ENCODE results near the gene RAPGEF2. TPM values are rescaled to one million over a fixed set of nuclear protein-coding genes. Genes with fewer than 3 reads are reported as not detected.
"Not testable (repeated sequence)": the region's sequence is repeated elsewhere in the genome, so short reads cannot be mapped to it uniquely, and the experiment has no call there.

Gene RAPGEF2
- total RNA-seq, 1 experiment from 2014 or later, result 17.6 TPM

GRCh38 chr4:159378056-159378616 is 275.3 kb downstream of the RAPGEF2 start:
- POLR2A ChIA-PET, result interaction anchor here (0.7 kb wide), 1 partner anchor 29 kb away, joined by 3 read pairs; no protein-coding TSS in a partner anchor
- Histone ChIP-seq H3K27ac (ENCODE audit: low read length) (no peak overlapping the region), H3K27me3 (ENCODE audit: control insufficient read depth, insufficient read depth, low read length) (no peaks in the 10 kb centered on the region), H3K4me1 (ENCODE audit: control insufficient read depth, insufficient read depth, low read length) (no peaks in the 10 kb centered on the region), H3K4me3 (ENCODE audit: low read depth in 2 of 2, low read length in 2 of 2) (no peak overlapping the region), H3K36me3 (ENCODE audit: control insufficient read depth, insufficient read depth, low read length) (no peaks in the 10 kb centered on the region), H3K9me3 (ENCODE audit: control insufficient read depth, insufficient read depth, low read depth, low read length) (no peaks in the 10 kb centered on the region)
- TF ChIP-seq POLR2AphosphoS5 (IDR thresholded peaks at IDR 0.05; ENCODE audit: low read depth, low read length) (no peak), CTCF (IDR thresholded peaks at IDR 0.05) (no peak), SIN3A (IDR thresholded peaks at IDR 0.05; ENCODE audit: borderline replicate concordance, insufficient read depth, low read depth, low read length) (no peak), REST (IDR thresholded peaks at IDR 0.05; ENCODE audit: insufficient read depth in 1 of 2, low read depth in 2 of 2, low read length in 1 of 2) (no peak), TCF7L2 (IDR thresholded peaks at IDR 0.05; ENCODE audit: low read depth, low read length) (no peak)
- ATAC-seq (no peak), DNase-seq (ENCODE audit: low read depth, low spot score) (no peak)
- intact Hi-C loops (cut with micrococcal nuclease; ENCODE audit: unreplicated experiment), result no loop called here
- CTCF ChIA-PET, result no interaction called here
- BruUV-seq (replicated peaks), result no TSS peak
- in situ Hi-C loops (cut with HindIII; ENCODE audit: low pct_unique_long_range_greater_than_20kb, low sequenced_read_pairs), result no loop called here

GRCh38 chr4:159379064-159379463 is 276.2 kb downstream of the RAPGEF2 start:
- in situ Hi-C loops (cut with HindIII; ENCODE audit: low pct_unique_long_range_greater_than_20kb, low sequenced_read_pairs); BruUV-seq (replicated peaks); ATAC-seq; intact Hi-C loops (cut with micrococcal nuclease; ENCODE audit: unreplicated experiment); H3K4me1 ChIP-seq (ENCODE audit: control insufficient read depth, insufficient read depth, low read length); H3K27me3 ChIP-seq (ENCODE audit: control insufficient read depth, insufficient read depth, low read length); H3K9me3 ChIP-seq (ENCODE audit: control insufficient read depth, insufficient read depth, low read depth, low read length); DNase-seq (ENCODE audit: low read depth, low spot score); H3K4me3 ChIP-seq (ENCODE audit: low read depth in 2 of 2, low read length in 2 of 2); H3K36me3 ChIP-seq (ENCODE audit: control insufficient read depth, insufficient read depth, low read length); H3K27ac ChIP-seq (ENCODE audit: low read length); CTCF ChIA-PET: not testable (repeated sequence)
- POLR2A ChIA-PET, result interaction anchor here (0.7 kb wide), 1 partner anchor 29 kb away, joined by 3 read pairs; no protein-coding TSS in a partner anchor

- TF ChIP-seq SIN3A (IDR thresholded peaks at IDR 0.05; ENCODE audit: borderline replicate concordance, insufficient read depth, low read depth, low read length), result no peak
- intact Hi-C loops (cut with micrococcal nuclease; ENCODE audit: unreplicated experiment), result no loop called here
- BruUV-seq (replicated peaks), result no TSS peak
- H3K27ac ChIP-seq (ENCODE audit: low read length), result no peak overlapping the region
- ChIA-PET POLR2A (no interaction called here), CTCF (no interaction called here)
- DNase-seq (ENCODE audit: low read depth, low spot score), result no peak
- no peak overlapping the region for H3K4me3 ChIP-seq (ENCODE audit: low read depth in 2 of 2, low read length in 2 of 2)
- no peaks in the 10 kb centered on the region for H3K4me1 ChIP-seq (ENCODE audit: control insufficient read depth, insufficient read depth, low read length)
- in situ Hi-C loops (cut with HindIII; ENCODE audit: low pct_unique_long_range_greater_than_20kb, low sequenced_read_pairs), result no loop called here
- ATAC-seq, result no peak
- H3K27me3 ChIP-seq (ENCODE audit: control insufficient read depth, insufficient read depth, low read length), result no peaks in the 10 kb centered on the region
- no peaks in the 10 kb centered on the region for H3K36me3 ChIP-seq (ENCODE audit: control insufficient read depth, insufficient read depth, low read length)
- no peaks in the 10 kb centered on the region for H3K9me3 ChIP-seq (ENCODE audit: control insufficient read depth, insufficient read depth, low read depth, low read length)
Observed at GRCh38 chr4:159379836-159380235, 277.0 kb downstream of the RAPGEF2 start.

Measured in Panc1 (cell line).